GM18907 (cell line): ENCODE measurements around the gene ZFAND2B.
A peak's percentile ranks its signal among the peaks of the same experiment; 100 is the strongest.

Experiments
- ATAC-seq: cut with Tn5 transposase; IDR thresholded peaks from one replicate; pipeline ENCODE4 v1.9.1; 2021; ENCODE audit warnings: mild to moderate bottlenecking, moderate library complexity; ENCODE audit not compliant: unreplicated experiment

Gene ZFAND2B, protein sequence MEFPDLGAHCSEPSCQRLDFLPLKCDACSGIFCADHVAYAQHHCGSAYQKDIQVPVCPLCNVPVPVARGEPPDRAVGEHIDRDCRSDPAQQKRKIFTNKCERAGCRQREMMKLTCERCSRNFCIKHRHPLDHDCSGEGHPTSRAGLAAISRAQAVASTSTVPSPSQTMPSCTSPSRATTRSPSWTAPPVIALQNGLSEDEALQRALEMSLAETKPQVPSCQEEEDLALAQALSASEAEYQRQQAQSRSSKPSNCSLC

GRCh38 chr2:219206328-219207133, at the start of gene ZFAND2B:
Gene ZFAND2B (plus strand): TSS chr2:219206782. CDS start chr2:219206988, 206 bp downstream.
- ATAC-seq = peak; percentile 95

- no peak for ATAC-seq
Measured at GRCh38 chr2:219157396-219157795, 49.2 kb upstream of the ZFAND2B start.

DNA sequence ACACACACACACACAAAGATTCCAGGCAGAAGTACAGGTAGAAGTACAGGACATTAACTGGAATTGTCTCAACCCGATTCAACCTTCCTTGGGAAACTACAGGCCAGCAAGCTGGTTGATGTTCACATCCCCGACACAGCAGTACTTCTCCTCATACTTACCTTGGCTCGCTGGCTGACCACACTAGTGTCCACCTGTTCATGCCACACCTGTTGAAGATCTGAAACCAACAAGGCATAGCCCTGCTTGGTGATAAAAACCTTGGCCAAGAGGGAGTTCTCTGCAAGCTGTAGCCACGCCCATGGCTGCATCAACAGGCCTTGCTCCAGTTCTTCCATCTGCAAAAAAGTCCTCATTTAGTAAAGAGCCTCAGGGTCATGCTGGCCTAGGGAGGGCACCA, 48.6 kb upstream of the ZFAND2B start:
- ATAC-seq = no peak

- ATAC-seq = no peak
Measured at GRCh38 chr2:219158586-219158985, 48.0 kb upstream of the ZFAND2B start.

DNA sequence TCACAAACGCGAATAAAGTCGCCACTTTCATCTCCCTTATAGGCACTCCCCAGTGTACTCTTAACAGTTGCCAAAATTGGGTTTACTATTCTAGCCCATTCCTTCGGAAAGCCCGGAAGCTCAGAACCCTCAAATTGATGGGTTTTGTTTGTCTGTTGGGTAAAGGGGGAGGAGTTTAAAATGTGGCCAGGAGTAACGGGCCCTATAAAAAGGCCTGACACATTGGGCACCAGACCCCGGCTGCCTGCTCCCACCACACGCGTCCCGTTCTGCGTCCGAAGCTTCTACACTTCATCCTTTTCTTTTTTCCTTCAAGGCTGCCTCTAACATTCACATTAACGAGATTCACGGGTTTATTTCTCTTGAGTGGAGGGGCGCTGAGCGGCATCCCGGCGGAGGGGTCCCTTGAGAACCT, 46.8 kb upstream of the ZFAND2B start:
- ATAC-seq = peak; percentile 2

DNA sequence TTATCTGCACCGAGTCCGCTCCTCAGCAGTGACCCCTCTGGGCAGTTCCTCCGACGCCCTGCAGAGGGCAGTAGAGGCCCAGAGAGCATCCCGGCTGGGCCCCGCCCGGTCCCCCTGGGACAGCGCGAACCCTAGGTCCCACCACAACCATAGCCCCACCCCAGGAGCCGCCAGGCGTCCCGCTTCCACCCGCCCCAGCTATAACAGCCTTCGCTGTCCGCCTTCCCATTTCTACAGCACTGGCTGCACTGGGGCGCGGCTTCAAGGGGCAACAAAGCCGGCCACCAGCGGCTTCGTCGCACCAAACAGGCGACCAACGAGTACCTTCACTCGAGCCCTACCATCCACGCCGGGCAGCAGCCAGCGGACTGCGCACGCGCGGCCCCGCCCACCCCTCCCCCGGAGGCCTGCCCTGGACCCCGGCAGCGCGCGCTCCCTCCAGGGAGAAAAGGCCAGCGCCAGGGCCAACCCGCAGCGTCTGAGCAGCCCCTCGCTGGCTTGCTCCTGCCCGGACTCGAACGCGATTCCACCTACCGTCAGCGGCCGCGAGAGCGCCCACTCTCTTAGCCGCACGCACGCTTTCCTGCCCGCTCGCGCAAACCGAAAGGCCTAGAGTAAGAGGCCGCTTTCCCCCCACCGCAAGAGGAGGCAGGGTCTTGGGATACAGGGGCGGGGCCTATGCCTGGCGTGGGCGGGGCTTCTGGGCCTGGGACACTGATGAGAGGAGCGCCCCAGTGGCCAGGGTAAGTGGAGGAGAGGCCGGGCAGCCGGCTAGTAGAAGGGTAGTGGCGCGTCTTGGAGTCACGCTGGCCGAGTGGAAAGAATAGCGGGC, 46.2 kb upstream of the ZFAND2B start, which contains the start of gene NHEJ1:
Gene NHEJ1 (minus strand): TSS at position 630 of the 832 bp plus-strand sequence. CDS start 2,453 bp downstream, outside the sequence.
- peak; percentile 84 for ATAC-seq

GRCh38 chr2:219161097-219161496, 45.5 kb upstream of the ZFAND2B start:
- no peak for ATAC-seq

DNA sequence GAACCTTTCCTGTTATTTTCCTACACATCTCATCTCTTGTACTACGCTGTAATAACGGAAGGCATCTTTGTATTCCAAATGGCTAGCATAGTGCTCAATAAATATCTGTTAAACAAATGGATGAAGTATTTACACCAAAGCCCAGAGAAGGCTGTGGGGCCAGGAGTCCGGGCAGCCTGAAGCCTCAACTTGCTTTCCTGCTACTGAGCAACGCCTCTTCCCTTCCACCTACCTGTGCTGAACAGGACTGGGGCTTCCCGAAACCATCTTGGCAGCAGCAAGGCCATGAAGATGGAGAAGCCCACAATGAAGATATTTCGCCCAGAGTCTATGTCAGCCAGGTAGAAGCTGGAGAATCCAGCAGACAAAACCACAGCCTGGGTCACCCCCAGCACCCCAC, 43.4 kb upstream of the ZFAND2B start:
- no peak for ATAC-seq

GRCh38 chr2:219165058-219165911, 41.3 kb upstream of the ZFAND2B start:
- no peak for ATAC-seq

DNA sequence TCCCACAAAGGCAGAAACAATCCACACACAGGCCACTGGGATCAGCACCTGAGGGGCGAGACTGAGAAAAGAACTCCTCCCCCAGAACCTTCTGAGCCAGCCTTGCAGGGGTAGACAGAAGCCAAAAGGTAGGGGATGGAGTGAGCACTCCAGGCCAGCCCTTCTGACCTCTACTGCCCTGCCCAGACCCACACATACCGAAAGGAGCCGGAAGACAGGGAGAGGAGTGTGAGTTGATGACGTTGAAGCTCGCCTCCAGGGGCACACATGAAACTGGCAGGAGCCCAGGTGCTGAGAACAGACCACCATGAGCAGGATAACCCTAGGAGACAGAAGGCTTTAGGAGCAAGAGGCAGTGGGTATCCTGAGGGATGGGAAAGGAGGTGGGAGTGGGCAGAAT, 38.6 kb upstream of the ZFAND2B start:
- no peak for ATAC-seq

GRCh38 chr2:219168526-219168925, 38.1 kb upstream of the ZFAND2B start:
- no peak for ATAC-seq

GRCh38 chr2:219168932-219169331, 37.6 kb upstream of the ZFAND2B start:
- ATAC-seq = no peak

GRCh38 chr2:219169930-219170654, 36.5 kb upstream of the ZFAND2B start, which contains the start of gene SLC23A3:
Gene SLC23A3 (minus strand): TSS chr2:219170029. CDS start chr2:219169984, 45 bp downstream.
- ATAC-seq = no peak

DNA sequence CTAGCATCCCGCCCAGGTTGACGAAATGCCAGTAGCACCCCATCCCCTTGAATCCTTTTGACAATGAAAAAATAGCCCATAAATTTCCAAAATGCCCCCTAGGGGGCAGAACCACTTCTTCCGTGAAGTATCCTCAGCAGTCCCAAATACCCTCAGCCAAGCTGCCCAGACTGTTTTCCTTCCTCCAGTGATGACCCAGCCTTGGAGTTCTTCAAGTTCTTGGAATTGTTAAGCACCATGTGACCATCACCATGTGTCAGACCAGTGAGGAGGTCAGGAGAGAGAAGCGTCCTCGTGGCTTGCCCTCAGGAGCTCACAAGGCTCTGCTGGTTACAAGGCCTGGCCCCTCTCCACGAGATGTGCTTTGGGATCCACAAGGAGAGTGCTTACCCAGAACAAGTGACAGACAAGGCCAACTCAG, 35.3 kb upstream of the ZFAND2B start:
- no peak for ATAC-seq

GRCh38 chr2:219172231-219173154, 34.1 kb upstream of the ZFAND2B start:
- no peak for ATAC-seq

DNA sequence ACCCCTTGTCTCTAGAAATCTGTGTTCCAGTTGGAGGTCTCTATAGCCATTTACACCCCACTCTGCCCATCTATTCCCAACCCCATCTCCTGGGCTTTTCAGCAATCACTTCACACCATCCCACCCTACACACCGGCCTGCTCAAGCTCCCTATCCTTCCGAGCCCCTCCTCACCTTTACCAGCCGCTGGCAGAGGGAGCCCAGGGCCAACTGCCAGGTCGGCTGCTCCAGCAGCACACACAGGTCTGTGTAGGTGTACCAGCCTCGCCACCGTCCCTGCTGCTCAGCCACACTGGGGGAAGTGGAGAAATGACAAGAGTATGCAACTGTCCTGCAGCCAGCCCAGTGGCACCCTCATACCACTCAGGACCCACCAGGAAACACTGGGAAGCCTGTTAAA, 33.4 kb upstream of the ZFAND2B start:
- no peak for ATAC-seq

DNA sequence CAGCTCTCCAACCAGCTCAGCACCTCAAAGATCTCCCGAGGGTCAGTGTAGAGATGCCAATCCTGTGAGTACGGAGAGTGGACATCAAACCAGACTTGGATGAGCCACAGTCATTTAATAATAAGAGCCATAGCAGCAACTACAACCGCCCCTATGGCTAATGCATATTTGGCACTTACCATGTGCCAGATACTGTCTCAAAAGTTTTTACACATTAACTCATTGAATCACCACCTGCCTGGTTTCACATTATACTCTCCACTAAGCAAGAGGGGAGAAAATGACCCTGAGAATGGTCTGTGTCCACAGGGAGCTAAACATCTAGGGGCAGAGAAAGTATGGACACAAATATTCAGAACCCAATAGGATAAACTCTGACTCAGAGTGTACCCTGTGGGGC, 32.4 kb upstream of the ZFAND2B start:
- no peak for ATAC-seq

- ATAC-seq = no peak
Measured at GRCh38 chr2:219174801-219175200, 31.8 kb upstream of the ZFAND2B start.
